ENCODE measurements around the gene ATP11A.

GRCh38 chr13:112651750-112652511 is 37.9 kb upstream of the ATP11A start:
- no peak for TF ChIP-seq CTCF (conservative IDR thresholded peaks at IDR 0.05; ENCODE audit: low read depth, low read length)
- TF ChIP-seq EZH2phosphoT487 (IDR thresholded peaks at IDR 0.05; ENCODE audit: borderline replicate concordance, low read length): no peak
